A204.1 (cell line): Measurements from ENCODE around the gene LCT.
A peak's percentile ranks its signal among the peaks of the same experiment; 100 is the strongest.
"Not testable (repeated sequence)": the region's sequence is repeated elsewhere in the genome, so short reads cannot be mapped to it uniquely, and the experiment has no call there.

ENCODE experiments used
- FAIRE-seq: peaks from 2 replicates; lab custom pipeline; 2012; peaks lifted over from hg19 to GRCh38; lab: Jason Lieb, UNC

LCT gene

DNA sequence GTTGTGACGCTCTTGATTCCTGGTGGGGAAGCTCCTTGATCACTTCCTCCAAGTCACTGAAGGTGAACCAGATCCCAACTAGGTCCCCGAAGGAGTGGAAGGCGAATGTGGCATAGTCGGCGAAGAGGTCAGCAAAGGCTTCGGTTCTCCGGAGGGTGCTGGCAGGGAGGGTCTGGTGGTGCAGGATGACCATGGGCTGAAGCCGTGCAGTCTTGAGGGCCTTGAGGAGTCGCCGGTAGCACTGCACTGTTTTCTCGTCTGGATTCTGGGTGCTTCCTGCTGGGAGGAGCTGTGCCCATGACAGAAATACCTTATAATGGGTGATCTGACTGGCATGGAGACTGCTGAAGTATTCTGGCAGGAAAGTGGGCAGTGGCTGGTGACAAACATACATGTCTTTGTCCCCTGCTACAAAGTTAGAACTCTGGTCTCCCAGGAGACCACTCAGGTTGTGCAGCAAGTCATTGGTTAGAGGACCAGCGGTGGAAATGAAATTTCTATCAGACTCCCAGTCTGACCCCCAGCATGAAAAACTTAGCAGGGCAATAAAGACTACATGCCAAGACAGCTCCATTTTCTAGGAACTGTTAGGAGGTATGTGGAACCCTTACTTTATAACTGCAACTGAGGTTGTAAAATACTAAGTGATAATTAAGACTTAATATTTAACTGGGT lies at the start of gene LCT:
Gene LCT, minus strand, starts transcription at position 589 of the 675 bp plus-strand sequence. Its CDS starts 15 bp downstream, at position 574.
- FAIRE-seq: no peak

GRCh38 chr2:135885709-135886108 lies 48.7 kb upstream of the LCT start:
- FAIRE-seq: no peak

DNA sequence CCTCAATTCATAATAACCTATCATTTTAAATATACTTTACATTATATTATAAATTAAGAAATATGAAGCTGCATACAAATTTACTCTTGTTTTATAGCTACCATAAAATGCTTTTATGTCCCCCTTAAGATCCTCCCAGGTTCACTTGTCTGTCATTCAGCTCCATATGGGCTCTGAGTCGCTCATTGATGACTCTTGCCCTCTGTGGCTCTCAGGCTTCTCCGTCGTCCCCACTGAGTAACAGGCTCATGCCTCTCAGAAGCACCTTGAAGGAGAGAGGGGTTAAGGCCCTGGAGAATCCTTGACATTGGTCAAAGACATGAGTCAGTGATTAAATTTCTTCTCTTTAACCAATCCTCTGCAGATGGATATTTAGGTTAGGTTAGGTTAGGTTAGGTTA lies 45.4 kb upstream of the LCT start:
- no peak for FAIRE-seq

GRCh38 chr2:135876770-135877169 lies 39.8 kb upstream of the LCT start:
- FAIRE-seq: not testable (repeated sequence)

DNA sequence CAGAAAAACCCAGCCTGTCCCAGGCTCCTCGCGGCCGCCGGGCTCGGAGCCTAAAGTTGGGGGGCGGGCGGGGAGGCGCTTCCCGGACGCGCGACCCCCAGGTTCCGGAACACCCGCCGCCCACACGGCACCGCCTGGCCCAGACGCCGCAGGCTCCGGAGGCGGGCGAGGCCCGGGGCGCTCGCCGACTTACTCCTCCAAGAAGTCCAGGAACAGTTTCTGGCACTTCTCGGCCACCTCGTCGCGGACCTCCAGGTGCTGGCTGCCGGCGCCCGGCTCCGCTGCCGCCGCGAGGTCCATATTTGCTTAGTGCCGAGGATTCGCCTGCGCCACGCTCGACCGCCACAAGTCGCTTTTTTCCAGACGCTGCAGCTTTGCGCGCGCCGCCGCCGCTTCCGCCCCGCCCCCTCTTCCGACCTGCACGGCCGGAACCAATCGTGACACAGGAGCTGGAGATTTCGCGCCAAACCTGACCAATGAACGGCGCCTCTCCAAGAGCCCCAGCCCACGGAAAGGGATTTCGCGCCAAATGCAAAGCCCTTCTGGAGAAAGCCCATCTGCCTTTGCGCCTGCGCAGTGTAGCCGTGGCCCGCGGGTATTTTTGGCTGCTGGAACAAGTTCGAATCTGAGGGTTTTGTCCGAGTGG lies 39.2 kb upstream of the LCT start, which contains the start of gene MCM6:
Gene MCM6, minus strand, starts transcription at position 378 of the 646 bp plus-strand sequence. Its CDS starts 78 bp downstream, at position 300.
- peak; percentile 99 for FAIRE-seq

DNA sequence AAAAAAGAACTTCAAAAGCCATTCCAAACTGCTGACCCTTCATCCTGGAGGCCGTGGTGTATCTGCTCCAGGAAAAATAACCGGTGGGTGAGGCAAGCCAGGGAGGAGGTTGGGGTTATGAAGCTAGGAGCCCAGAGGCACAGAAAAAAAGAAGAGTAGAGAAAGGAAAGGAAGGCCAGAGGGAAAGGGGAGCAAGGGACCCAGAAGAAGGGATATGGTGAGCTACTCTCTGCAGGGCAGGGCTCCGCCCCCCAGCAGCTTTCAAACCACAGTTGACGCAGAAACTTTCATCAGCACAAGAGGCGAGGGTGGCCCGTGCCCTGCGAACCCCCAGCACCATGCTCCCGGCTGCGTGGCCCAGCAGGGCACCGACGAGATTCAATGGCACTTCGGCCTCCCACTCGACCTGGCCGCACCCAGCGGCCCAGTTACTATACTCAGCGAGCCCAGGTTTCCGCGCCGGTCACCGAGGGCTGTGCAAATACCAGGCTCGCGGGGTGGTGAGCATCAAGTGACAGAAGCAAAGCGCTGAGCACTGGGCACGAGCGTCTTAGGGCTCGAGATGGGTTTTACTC lies 38.6 kb upstream of the LCT start:
- no peak for FAIRE-seq

- no peak for FAIRE-seq
These were observed 37.9 kb upstream of the LCT start for GRCh38 chr2:135874777-135875365.

DNA sequence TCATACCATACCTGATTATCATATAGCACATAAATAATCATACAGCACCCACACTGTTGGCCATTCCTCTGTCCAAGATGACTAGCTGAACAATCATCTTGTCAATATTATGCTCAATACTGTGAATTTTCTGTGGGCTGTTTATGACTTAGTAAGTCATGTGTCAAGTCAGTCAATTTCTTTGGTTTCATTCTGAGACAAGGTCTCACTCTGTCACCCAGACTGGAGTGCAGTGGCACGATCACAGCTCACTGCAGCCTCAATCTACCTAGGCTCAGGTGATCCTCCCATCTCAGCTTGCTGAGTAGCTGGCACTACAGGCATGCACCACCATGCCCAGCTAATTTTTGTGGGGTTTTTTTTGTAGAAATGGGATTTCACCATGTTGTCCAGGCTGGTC lies 33.6 kb upstream of the LCT start:
- no peak for FAIRE-seq

- FAIRE-seq: no peak
These were observed 26.2 kb upstream of the LCT start for GRCh38 chr2:135863233-135863632.

DNA sequence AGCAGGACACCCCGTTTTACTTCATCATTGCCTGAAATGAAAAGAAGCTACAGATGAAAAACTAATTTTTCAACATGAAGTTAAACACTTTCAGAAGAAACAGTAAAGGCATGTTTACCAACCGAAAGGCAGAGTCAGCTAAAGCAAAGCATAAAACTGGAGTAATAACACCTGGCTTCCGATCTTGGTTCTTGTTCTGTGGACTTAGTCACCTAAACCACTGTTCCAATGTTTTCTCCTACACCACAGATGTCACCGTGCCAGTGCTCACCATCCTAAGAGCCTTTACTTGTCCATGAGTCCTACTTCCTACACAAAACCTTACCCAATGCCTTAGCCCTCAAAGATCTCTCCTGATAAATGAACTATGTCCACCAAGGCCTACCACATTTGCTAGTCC lies 25.7 kb upstream of the LCT start:
- no peak for FAIRE-seq

DNA sequence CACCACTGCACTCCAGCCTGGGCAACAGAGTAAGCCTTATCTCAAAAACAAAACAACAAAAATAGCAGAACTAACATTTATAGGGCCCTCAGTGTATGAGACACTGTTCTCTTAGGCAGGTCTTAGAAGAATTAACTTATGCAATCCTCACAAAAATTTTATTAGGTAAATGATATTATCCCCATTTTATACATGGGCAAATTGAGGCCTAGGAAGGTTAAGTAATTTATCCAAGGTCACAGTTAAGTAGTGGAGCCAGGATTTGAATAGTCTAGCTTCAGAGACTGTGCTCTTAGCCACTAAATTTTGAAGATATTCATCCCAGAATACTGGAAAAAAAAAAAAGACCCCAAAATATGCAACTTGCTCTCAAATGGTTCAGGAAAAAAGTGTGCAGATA lies 16.4 kb upstream of the LCT start:
- no peak for FAIRE-seq

- no peak for FAIRE-seq
These were observed 14.9 kb upstream of the LCT start for GRCh38 chr2:135851858-135852257.

DNA sequence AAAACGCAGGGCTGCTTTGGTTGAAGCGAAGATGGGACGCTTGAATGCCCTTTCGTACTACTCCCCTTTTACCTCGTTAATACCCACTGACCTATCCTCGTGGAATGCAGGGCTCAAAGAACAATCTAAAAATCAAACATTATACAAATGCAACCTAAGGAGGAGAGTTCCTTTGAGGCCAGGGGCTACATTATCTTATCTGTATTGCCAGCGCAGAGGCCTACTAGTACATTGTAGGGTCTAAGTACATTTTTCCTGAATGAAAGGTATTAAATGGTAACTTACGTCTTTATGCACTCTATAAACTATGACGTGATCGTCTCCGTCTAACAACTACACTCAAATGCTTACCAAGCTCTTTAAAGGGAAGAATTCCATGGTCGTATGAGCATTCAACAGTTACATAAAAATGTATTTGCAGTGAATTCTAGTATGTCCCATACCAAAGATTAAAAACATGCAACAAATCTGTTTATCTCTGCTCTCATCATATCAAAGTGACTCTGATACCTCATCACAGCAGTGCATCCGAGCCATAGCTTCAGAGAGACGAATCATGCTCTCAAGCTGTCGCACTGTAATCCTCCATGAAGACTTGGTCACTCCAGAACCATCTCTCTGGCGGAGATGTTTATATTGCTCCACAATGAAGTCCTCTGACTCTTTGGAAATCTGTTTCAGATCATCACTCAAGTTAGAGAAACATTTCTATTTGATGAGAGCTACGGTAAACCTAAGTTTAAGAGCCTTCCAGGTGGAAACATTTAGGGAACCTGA lies 14.1 kb upstream of the LCT start:
- no peak for FAIRE-seq

DNA sequence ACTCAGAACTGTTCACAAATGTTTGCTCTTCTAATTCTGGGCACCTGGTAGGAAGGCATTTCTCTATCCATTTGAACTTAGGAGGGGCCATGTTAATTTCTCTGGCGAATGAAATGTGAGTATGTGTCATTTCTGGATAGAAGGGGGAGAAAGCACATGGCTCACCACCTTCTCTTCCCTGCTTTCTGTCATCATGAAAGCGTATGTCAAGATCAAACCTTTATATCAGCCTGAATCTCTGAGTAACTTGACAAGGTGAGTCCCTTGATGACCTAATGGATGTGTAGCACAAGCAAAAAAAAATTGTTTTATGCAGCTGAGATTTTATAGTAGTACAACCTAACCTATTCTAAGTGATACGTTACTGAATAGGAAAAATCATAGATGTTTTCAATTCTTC lies 12.1 kb upstream of the LCT start:
- FAIRE-seq: no peak

GRCh38 chr2:135845997-135846396 lies 9.0 kb upstream of the LCT start:
- no peak for FAIRE-seq

DNA sequence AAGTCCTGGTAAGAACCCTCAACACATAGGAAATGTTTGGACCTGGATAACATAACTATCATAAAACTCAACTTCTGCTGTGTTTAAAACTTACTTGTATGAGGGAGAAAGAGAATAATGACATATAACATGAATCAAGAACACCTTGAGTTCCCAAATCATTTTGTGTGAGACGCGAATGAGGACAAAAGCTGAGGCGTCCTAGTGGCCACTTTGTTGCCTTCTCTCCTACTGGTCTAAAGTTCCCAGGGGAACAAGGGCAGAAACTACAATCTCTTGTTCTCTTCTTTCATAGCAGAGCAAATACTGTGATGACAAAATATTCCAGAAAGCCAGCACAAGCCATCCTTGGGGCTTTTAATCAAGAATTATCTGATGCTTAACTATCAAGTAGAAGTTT lies 8.3 kb upstream of the LCT start:
- FAIRE-seq: no peak

- FAIRE-seq: no peak
These were observed 7.4 kb upstream of the LCT start for GRCh38 chr2:135844301-135844895.

- no peak for FAIRE-seq
These were observed 6.7 kb upstream of the LCT start for GRCh38 chr2:135843671-135844070.

DNA sequence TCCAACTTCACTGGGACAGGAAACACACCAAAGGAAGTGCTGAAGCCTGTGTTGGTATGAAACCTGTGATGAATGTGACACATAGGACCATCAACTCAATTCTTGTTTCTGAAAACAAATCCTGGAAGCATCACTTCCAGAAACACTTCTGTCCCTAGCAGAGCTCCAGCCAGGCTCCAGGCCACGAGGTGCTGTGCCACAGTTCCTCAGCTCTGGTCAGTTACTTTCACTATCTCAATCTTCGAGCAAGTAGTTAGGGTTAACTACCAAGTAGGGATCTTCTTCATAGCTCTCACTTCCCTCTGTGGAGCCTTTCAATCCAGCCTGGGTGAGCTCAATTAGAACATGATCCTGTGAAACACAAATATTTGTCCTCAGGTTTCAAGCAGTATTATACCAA lies 3.6 kb upstream of the LCT start:
- no peak for FAIRE-seq

- FAIRE-seq: no peak
These were observed 2.7 kb upstream of the LCT start for GRCh38 chr2:135839713-135840112.

GRCh38 chr2:135838502-135838901 lies 1.5 kb upstream of the LCT start:
- FAIRE-seq: no peak

DNA sequence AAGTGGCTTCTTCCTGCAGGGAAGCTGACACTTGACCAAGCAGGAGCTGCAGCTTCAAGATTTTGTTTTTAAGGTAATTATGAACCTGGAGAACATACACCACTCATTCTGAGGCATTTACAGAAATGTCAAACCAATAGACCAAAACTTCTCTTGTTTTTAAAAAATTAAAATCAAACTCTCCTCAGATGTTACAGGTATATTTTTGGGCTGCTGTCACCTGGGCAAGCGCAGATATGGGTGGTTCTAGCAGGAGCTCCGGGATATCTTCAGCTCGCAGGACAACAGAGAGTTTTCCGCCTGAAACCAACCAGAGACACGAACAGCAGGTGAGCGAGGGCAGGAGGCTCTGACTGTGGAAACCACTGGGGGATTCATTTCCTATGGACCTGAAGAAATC lies 4.1 kb downstream of the LCT start:
- FAIRE-seq: no peak
